ENCODE results near the gene MAL.

Gene MAL

GRCh38 chr2:95017071-95017501, 8.4 kb upstream of the MAL start:
- TF ChIP-seq CTCF (conservative IDR thresholded peaks at IDR 0.05; ENCODE audit: low read length): no peak
- H3K4me3 ChIP-seq (ENCODE audit: low read length): no peak overlapping the region
- no peak for DNase-seq (ENCODE audit: low read depth)

- H3K4me3 ChIP-seq (ENCODE audit: low read length): no peak overlapping the region
- TF ChIP-seq CTCF (conservative IDR thresholded peaks at IDR 0.05; ENCODE audit: low read length): no peak
- no peak for DNase-seq (ENCODE audit: low read depth)
These were observed 7.7 kb upstream of the MAL start for GRCh38 chr2:95017836-95018235.

DNA sequence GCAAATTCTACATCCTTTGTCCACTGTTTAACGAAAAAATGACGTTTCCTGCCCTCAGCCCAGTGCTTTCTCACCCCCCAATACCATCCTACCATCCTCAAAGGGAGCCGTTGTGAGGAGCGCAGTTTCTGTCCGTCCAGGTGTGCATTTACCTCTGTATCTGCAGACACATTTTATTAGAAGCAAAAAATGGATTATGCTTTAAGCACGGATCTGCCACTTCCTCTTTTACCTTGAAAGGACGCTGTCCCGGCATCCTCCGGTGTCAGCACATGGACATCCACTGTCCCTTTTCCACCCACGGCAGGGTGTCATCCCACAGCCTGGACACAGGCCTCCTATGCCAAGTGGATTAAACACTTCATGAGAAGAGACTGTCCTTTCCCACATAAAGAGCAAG, 7.2 kb upstream of the MAL start:
- no peak for DNase-seq (ENCODE audit: low read depth)
- no peak for TF ChIP-seq CTCF (conservative IDR thresholded peaks at IDR 0.05; ENCODE audit: low read length)
- H3K4me3 ChIP-seq (ENCODE audit: low read length): no peak overlapping the region

- no peak for TF ChIP-seq CTCF (conservative IDR thresholded peaks at IDR 0.05; ENCODE audit: low read length)
- no peak overlapping the region for H3K4me3 ChIP-seq (ENCODE audit: low read length)
- DNase-seq (ENCODE audit: low read depth): no peak
These were observed 6.5 kb upstream of the MAL start for GRCh38 chr2:95018861-95019550.

- no peak for DNase-seq (ENCODE audit: low read depth)
- no peak for TF ChIP-seq CTCF (conservative IDR thresholded peaks at IDR 0.05; ENCODE audit: low read length)
- H3K4me3 ChIP-seq (ENCODE audit: low read length): no peak overlapping the region
These were observed 5.9 kb upstream of the MAL start for GRCh38 chr2:95019572-95019971.

- TF ChIP-seq CTCF (conservative IDR thresholded peaks at IDR 0.05; ENCODE audit: low read length): no peak
These were observed 5.1 kb upstream of the MAL start for GRCh38 chr2:95020275-95021022.

DNA sequence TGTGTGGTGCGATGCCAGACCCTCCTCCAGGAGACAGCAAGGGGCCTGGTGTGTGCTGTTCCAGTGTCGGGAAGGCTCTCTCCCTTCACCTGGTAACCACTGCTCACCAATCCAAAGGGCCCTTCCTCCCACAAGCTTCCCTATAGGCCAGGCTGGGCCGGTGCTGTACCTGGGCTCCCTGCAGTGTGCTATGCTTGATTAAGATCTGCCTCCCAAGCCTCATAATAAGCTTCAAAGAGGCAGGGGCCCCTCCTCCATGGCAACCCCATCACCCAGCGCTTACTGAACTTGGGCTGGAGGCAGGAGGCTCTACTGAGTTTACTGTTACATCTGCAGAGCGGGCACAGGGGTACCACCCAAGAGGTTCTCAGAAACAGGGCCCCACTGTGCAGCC, 4.5 kb upstream of the MAL start:
- H3K4me3 ChIP-seq (ENCODE audit: low read length): no peak overlapping the region
- no peak for DNase-seq (ENCODE audit: low read depth)
- TF ChIP-seq CTCF (conservative IDR thresholded peaks at IDR 0.05; ENCODE audit: low read length): no peak

More at GRCh38 chr2:95020275-95021022, 5.1 kb upstream of the MAL start:
- no peak overlapping the region for H3K4me3 ChIP-seq (ENCODE audit: low read length)
- no peak for DNase-seq (ENCODE audit: low read depth)
